AG20443 (cell line): ENCODE data around the gene TMEM135.
"Not testable (repeated sequence)": the region's sequence is repeated elsewhere in the genome, so short reads cannot be mapped to it uniquely, and the experiment has no call there.

Source experiments
- DNase-seq: peaks from one replicate; pipeline ENCODE4 v3.0.0; 2012; ENCODE audit warnings: low spot score, mixed read lengths

Gene TMEM135

GRCh38 chr11:87141980-87142514 is 104.3 kb downstream of the TMEM135 start:
- DNase-seq: no peak

- DNase-seq: no peak
Measured at GRCh38 chr11:87142594-87142993, 104.9 kb downstream of the TMEM135 start.

- no peak for DNase-seq
Measured at GRCh38 chr11:87143641-87144040, 105.9 kb downstream of the TMEM135 start.

- no peak for DNase-seq
Measured at GRCh38 chr11:87144252-87144651, 106.5 kb downstream of the TMEM135 start.

DNA sequence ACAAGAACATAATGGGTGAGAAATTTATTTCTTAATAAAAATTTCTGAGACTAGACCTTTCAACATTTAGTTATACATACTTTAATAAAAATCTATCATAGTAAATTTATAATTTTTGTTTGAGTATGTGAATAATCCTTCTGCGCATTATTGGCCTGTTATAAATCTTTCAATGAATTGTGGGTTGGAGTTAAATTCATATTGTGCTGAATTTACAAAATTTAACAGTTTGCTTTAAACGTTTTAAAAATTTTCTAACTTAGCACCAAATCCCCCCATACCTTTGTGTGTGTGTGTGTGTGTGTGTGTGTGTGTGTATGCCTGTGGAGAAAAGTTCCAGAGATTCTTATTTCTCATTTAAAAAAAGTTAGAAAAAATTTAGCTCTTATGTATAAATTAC is 111.0 kb downstream of the TMEM135 start:
- no peak for DNase-seq

DNA sequence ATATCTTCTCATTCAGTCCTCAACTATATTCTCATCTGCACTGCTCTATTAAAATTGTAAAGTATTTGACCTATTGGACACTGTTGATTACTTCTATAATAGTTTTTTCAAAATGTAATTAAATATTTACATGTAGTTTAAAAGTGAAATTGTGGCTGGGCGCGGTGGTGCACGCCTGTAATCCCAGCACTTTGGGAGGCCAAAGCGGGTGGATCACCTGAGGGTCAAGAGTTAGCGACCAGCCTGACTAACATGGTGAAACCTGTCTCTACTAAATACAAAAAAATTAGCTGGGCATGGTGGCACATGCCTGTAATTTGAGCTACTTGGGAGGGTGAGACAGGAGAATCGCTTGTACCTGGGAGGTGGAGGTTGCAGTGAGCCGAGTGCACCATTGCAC is 112.0 kb downstream of the TMEM135 start:
- DNase-seq: not testable (repeated sequence)

- peak; percentile 32 for DNase-seq
Measured at GRCh38 chr11:87150936-87151335, 113.2 kb downstream of the TMEM135 start.

- no peak for DNase-seq
Measured at GRCh38 chr11:87154246-87154645, 116.5 kb downstream of the TMEM135 start.

DNA sequence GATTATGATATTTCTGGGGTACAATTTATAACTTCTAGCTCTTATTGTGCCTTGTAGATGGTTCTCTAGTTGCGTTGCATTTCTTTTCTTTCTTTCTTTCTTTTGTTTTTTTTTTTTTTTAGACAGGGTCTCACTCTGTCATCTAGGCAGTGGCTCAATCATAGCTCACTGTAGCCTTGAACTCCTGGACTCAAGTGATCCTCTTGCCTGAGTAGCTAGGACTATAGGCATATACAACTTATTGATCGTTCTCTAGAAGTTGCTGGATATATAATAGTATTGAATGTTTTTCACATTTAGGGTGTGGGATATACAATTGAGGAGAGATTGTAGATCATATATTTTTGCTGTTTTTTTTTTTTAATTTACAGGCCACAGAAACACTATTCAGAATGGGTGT is 119.2 kb downstream of the TMEM135 start:
- DNase-seq: no peak

DNA sequence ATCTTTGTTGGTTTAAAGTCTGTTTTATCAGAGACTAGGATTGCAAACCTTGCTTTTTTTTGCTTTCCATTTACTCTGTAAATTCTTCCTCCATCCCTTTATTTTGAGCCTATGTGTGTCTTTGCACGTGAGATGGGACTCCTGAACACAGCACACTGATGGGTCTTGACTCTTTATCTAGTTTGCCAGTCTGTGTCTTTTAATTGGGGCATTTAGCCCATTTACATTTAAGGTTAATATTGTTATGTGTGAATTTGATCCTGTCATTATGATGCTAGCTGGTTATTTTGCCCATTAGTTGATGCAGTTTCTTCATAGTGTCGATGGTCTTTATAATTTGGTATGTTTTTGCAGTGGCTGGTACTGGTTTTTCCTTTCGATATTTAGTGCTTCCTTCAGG is 131.3 kb downstream of the TMEM135 start:
- not testable (repeated sequence) for DNase-seq

GRCh38 chr11:87173185-87174039 is 135.7 kb downstream of the TMEM135 start:
- DNase-seq: peak; percentile 54

GRCh38 chr11:87174870-87175269 is 137.1 kb downstream of the TMEM135 start:
- no peak for DNase-seq

DNA sequence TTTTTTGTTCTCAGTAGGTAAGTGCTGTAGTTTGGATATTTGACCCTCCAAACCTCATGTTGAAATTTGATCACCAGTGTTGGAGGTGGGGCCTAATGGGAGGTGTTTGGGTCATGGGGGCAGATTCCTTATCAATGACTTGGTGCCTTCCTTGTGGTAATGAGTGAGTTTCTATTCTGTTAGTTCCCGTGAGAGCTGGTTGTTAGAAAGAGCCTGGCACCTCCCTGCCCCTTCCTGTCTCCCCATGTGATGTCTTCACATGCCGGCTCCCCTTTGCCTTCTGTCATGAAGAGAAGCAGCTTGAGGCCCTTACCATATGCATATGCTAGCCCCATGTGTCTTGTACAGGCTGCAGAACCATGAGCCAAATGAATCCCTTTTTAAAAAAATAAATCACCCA is 138.3 kb downstream of the TMEM135 start:
- DNase-seq: no peak

GRCh38 chr11:87179621-87180020 is 141.9 kb downstream of the TMEM135 start:
- no peak for DNase-seq

DNA sequence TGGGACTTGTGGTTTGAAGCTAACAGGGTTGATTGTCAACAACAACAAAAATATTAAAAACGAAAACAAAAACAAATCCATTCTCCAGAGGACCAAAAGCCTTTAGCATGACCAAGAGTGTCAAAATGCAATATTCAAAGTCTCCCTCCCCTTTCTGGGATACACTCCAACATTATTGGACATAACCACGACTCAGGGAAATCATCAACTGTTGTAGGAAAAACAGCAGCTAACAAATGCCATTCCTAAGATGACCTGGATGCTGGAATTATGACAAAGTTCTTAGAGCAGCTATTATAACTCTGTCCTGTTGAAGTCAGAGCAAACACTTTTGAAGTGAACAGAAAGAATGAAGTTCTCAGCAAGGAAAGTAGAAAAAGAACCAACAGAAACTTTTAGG is 143.0 kb downstream of the TMEM135 start:
- peak; percentile 61 for DNase-seq

DNA sequence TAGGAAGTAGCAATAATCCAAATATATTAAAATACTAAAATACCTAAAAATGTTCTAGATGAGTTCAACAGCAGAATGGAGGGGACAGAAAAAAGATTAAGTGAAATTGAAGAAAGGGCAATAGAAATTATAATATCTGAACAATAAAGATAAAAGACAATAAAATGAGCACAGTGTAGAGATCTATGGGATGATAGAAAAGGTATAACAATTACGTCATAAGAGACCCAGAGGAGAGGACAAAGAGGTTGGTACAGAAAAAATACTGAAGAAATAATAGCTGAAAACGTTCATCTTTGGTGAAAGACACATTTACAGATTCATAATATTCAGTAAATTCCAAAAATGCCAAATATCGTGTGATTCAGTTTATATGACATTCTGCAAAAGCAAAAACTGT is 143.4 kb downstream of the TMEM135 start:
- no peak for DNase-seq

DNA sequence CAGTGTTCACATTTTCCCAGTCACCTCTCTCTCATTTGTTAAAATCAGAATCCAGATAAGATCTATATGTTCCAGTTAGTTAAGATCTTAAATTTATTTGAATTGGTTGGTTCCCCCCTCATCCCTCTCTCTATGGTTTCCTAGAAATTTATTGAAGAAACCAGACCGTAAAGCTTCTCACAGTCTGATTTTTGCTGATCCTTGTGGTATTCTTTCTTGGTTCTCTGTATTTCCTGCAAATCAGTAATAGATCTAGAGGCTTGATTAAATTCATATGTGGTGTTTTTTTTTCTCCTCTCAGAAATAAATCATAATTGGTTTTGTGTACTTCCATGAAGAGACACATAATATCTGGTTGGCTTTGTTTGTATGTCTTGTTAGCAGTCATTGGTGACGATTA is 147.5 kb downstream of the TMEM135 start:
- DNase-seq: no peak

GRCh38 chr11:87187076-87187475 is 149.3 kb downstream of the TMEM135 start:
- DNase-seq: no peak

DNA sequence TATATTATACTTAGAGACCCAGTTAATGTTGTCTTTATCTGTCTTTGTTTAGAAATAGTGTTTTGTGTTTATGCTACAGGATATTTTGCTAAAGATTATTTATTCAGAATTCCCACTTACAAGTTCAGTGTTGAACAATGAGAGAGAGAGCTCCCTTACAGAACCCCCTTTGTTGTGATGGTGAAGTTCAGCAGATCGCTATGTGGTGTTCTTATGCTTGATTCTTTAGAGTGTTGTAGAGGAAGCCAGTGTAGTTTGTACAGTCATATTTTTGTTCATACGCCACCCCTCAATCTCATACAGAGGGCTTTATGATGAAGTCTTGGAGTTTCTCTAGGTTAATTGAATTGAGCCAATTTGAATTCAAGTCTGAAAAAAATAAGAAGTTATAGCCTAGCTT is 150.2 kb downstream of the TMEM135 start:
- DNase-seq: no peak

- not testable (repeated sequence) for DNase-seq
Measured at GRCh38 chr11:87188396-87188795, 150.7 kb downstream of the TMEM135 start.

GRCh38 chr11:87188921-87189320 is 151.2 kb downstream of the TMEM135 start:
- not testable (repeated sequence) for DNase-seq

DNA sequence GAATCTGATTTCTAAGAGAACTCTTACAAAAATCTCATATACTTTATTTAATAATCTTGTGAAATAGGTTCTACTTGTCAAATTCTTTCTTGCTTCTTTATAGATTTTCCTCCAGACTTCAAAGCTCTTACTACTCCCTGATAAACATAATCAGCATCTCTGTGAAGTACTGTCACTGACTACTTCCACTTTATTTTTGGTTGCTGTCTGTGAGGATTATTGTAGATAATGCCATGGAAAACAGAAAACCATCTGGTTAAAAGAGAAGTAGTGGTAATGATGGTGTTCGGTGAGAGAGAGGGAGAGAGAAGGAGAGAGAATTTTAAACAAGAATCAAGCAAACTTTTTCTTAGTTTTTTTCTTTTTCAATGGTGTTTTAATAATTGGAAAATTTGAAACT is 152.3 kb downstream of the TMEM135 start:
- DNase-seq: no peak

DNA sequence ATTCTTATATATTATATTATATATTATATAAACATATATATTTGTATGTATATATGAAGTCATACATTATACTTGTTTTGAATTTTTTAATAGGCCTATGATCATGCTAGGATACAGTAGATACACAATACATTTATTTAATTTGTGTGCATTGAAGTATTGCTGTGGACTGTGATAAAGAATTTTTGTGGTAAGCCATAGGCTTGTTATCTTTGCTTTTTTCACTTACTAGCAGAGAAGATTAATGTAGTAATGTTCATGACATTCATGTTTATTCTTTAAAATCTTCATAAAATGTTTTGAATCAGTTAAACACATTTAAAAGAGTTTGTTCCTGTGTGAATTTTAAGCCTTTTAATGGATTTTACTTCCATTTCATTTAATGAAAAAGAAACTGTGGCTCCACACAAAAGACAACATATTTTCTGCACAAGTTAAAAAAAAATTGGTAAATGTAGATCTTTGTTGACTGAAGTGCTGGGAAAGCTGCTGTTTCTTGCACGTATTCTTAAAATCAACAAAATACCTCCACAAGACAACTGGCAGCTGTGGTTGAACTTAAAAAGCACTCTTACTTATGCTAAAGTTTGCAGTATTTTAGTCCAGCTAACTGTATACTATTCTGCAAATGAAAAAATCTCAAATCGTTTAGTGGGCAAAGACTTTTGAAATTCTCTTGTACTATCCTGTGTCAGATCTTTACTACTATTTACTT is 156.2 kb downstream of the TMEM135 start:
- DNase-seq: no peak
